HCT116 (cell line): ENCODE measurements around the gene LRP1B. TPM values are rescaled to one million over a fixed set of nuclear protein-coding genes. Genes with fewer than 3 reads are reported as not detected.

Source experiments
- ATAC-seq: fragments of 200-7000 bp; cut with Tn5 transposase; 2 replicates; pipeline ENCODE4 v1.9.1; 2020; ENCODE audit warnings: mild to moderate bottlenecking, moderate library complexity
- BruUV-seq: library from RNA; stranded (reverse); fragments of 400-500 nt; replicated peaks from 2 replicates; lab custom pipeline; 2021; lab: Mats Ljungman, UMichigan
- CTCF ChIA-PET: fragments of 300-600 bp; sonication (Branson Sonifier 250); formaldehyde crosslinking; loops from one replicate; lab custom pipeline; 2021; ENCODE audit warnings: antibody characterized with exemption; lab: Charles Lee
- POLR2A ChIA-PET: fragments of 300-600, 350-600 bp; sonication (Branson Sonifier 250); formaldehyde crosslinking; loops from one replicate; lab custom pipeline; 2021; ENCODE audit warnings: antibody characterized with exemption; lab: Charles Lee
- RAD21 ChIA-PET, 2 experiments: fragments of 300-600 bp; sonication (Branson Sonifier 250); formaldehyde crosslinking; loops; one replicate each; lab custom pipeline; 2023; ENCODE audit warnings: low total read pairs in 2 of 2; ENCODE audit not compliant: uncharacterized antibody in 2 of 2, unreplicated experiment in 2 of 2, low non-redundant PET in 1 of 2; lab: Charles Lee
- DNase-seq: peaks from one replicate; pipeline ENCODE4 v3.0.0-alpha.2; 2010; ENCODE audit warnings: low read depth, low spot score
- H2AFZ ChIP-seq: fragments of 200-600 bp; shearing (Covaris generic), sonication (generic); 2 replicates; pipeline ENCODE4 v1.6.1; 2017; ENCODE audit warnings: low read depth, mixed run types, mixed read lengths, antibody characterized with exemption, low read length; ENCODE audit not compliant: poor library complexity, severe bottlenecking
- H3K27ac ChIP-seq: 2 replicates; pipeline ENCODE4 v1.5.1; 2012; ENCODE audit warnings: low read depth, low read length
- H3K27me3 ChIP-seq: fragments of 200-600 bp; sonication (generic); 2 replicates; pipeline ENCODE4 v1.6.1; 2016; ENCODE audit warnings: mixed run types, low read length, mixed read lengths; ENCODE audit not compliant: insufficient read depth
- H3K36me3 ChIP-seq, 2 experiments: fragments of 200-500 bp in 1 of 2; fragments of 200-600 bp in 1 of 2; sonication (Bioruptor generic) in 1 of 2; sonication (generic) in 1 of 2; 2 replicates each; pipeline versions ENCODE4 v1.5.1 to v1.6.1; 2014 to 2016; ENCODE audit warnings: low read length in 2 of 2, inconsistent platforms in 1 of 2, mixed read lengths in 1 of 2, mixed run types in 1 of 2; ENCODE audit not compliant: insufficient read depth in 2 of 2, control insufficient read depth in 1 of 2
- H3K4me1 ChIP-seq, 2 experiments: fragments of 200-600 bp in 1 of 2; sonication (generic) in 1 of 2; 2 replicates each; pipeline versions ENCODE4 v1.5.1 to v1.6.1; 2012 to 2017; ENCODE audit warnings: low read length in 2 of 2, inconsistent platforms in 1 of 2, mild to moderate bottlenecking in 1 of 2, mixed read lengths in 1 of 2, mixed run types in 1 of 2, moderate library complexity in 1 of 2; ENCODE audit not compliant: insufficient read depth in 2 of 2, control insufficient read depth in 1 of 2
- H3K4me2 ChIP-seq: fragments of 200-600 bp; sonication (generic); 2 replicates; pipeline ENCODE4 v1.6.1; 2017; ENCODE audit warnings: mixed run types, low read length, mixed read lengths
- H3K4me3 ChIP-seq, 2 experiments: fragments of 200-600 bp in 1 of 2; sonication (generic) in 1 of 2; replicated peaks in 1 of 2; 2 replicates each; pipeline ENCODE4 v1.5.1; 2011 to 2016; ENCODE audit warnings: low read length in 2 of 2, control low read depth in 1 of 2, low read depth in 1 of 2, mild to moderate bottlenecking in 1 of 2, mixed read lengths in 1 of 2, mixed run types in 1 of 2
- H3K79me2 ChIP-seq: fragments of 200-600 bp; sonication (generic); 2 replicates; pipeline ENCODE4 v1.6.1; 2017; ENCODE audit warnings: mild to moderate bottlenecking, mixed run types, low read length, moderate library complexity, mixed read lengths; ENCODE audit not compliant: insufficient read depth
- H3K9ac ChIP-seq: fragments of 200-600 bp; sonication (generic); 2 replicates; pipeline ENCODE4 v1.6.1; 2016; ENCODE audit warnings: low read length, mixed read lengths
- H3K9me2 ChIP-seq: fragments of 200-600 bp; sonication (generic), shearing (Covaris generic); 2 replicates; pipeline ENCODE4 v1.6.1; 2017; ENCODE audit warnings: mixed run types, mild to moderate bottlenecking, moderate library complexity; ENCODE audit not compliant: insufficient read depth
- H3K9me3 ChIP-seq, 2 experiments: fragments of 200-500 bp in 1 of 2; fragments of 200-600 bp in 1 of 2; sonication (Bioruptor generic) in 1 of 2; sonication (generic) in 1 of 2; 2 replicates each; pipeline ENCODE4 v1.6.1; 2014 to 2017; ENCODE audit warnings: low read length in 2 of 2, mixed read lengths in 2 of 2, inconsistent platforms in 1 of 2, low read depth in 1 of 2, mild to moderate bottlenecking in 1 of 2, mixed run types in 1 of 2, moderate library complexity in 1 of 2; ENCODE audit not compliant: control insufficient read depth in 1 of 2, insufficient read depth in 1 of 2
- H4K20me1 ChIP-seq: fragments of 200-600 bp; sonication (generic), shearing (Covaris generic); 2 replicates; pipeline ENCODE4 v1.6.1; 2017; ENCODE audit warnings: mixed run types, mild to moderate bottlenecking, moderate library complexity; ENCODE audit not compliant: insufficient read depth
- CBX3 ChIP-seq: IDR thresholded peaks from 2 replicates; pipeline ENCODE4 v1.6.1; 2012; ENCODE audit warnings: low read depth
- CEBPB ChIP-seq: IDR thresholded peaks from 2 replicates; pipeline ENCODE4 v1.6.1; 2012; ENCODE audit warnings: low read depth
- ELF1 ChIP-seq: IDR thresholded peaks from 2 replicates; pipeline ENCODE4 v1.6.1; 2012; ENCODE audit warnings: low read depth, borderline replicate concordance
- EZH2 ChIP-seq: fragments of 200-600 bp; sonication (generic); IDR thresholded peaks from 2 replicates; pipeline ENCODE4 v1.6.1; 2017; ENCODE audit warnings: antibody characterized with exemption, mixed run types
- EZH2phosphoT487 ChIP-seq: fragments of 200-600 bp; IDR thresholded peaks from 2 replicates; pipeline ENCODE4 v1.6.1; 2018; ENCODE audit warnings: antibody characterized with exemption, borderline replicate concordance
- FOSL1 ChIP-seq: IDR thresholded peaks from 2 replicates; pipeline ENCODE4 v1.6.1; 2012; ENCODE audit warnings: low read depth
- POLR2A ChIP-seq: IDR thresholded peaks from 2 replicates; pipeline ENCODE4 v1.7.0; 2011; ENCODE audit warnings: borderline replicate concordance; ENCODE audit not compliant: insufficient read depth, insufficient read length; ENCODE audit errors: extremely low read depth
- POLR2AphosphoS5 ChIP-seq: IDR thresholded peaks from 2 replicates; pipeline ENCODE4 v1.6.1; 2011; ENCODE audit warnings: mild to moderate bottlenecking, low read depth, low read length, moderate library complexity
- RAD21 ChIP-seq: IDR thresholded peaks from 2 replicates; pipeline ENCODE4 v1.6.1; 2012; ENCODE audit warnings: low read depth, mild to moderate bottlenecking
- SIN3A ChIP-seq: IDR thresholded peaks from 2 replicates; pipeline ENCODE4 v1.6.1; 2012; ENCODE audit warnings: low read depth
- SRF ChIP-seq: IDR thresholded peaks from 2 replicates; pipeline ENCODE4 v1.6.1; 2012; ENCODE audit warnings: low read depth
- TCF7L2 ChIP-seq: IDR thresholded peaks from 2 replicates; pipeline ENCODE4 v1.7.0; 2011; ENCODE audit warnings: borderline replicate concordance, inconsistent platforms; ENCODE audit not compliant: insufficient read depth, insufficient read length; ENCODE audit errors: extremely low read depth
- ZFX ChIP-seq: fragments of 450-650 bp; IDR thresholded peaks from 2 replicates; pipeline ENCODE4 v1.6.1; 2017
- intact Hi-C: fragments of 100-400 bp; cut with micrococcal nuclease; formaldehyde crosslinking; loops from 2 replicates; pipeline ENCODE4 v1.10.0; 2022
- total RNA-seq: library from RNA; stranded (reverse); gene quantifications from one replicate; pipeline ENCODE4 v1.2.1, GENCODE V29; 2021; ENCODE audit not compliant: unreplicated experiment
- TF ChIP-seq, protein P1 (sequence below), 3 experiments: fragments of 200-600 bp in 1 of 3; sonication (generic) in 1 of 3; IDR thresholded peaks in 2 of 3; conservative IDR thresholded peaks in 1 of 3; 2 replicates each; pipeline ENCODE4 v1.5.1; 2012 to 2017; ENCODE audit warnings: low read depth in 2 of 3, low read length in 2 of 3, antibody characterized with exemption in 1 of 3, borderline replicate concordance in 1 of 3, control low read depth in 1 of 3, mild to moderate bottlenecking in 1 of 3, mixed read lengths in 1 of 3, mixed run types in 1 of 3, moderate library complexity in 1 of 3; ENCODE audit not compliant: insufficient read depth in 1 of 3
- TF ChIP-seq, protein P2 (sequence below): IDR thresholded peaks from 2 replicates; pipeline ENCODE4 v1.6.1; 2012

Gene LRP1B
- total RNA-seq, 1 experiment from 2014 or later = 0.34 TPM

DNA sequence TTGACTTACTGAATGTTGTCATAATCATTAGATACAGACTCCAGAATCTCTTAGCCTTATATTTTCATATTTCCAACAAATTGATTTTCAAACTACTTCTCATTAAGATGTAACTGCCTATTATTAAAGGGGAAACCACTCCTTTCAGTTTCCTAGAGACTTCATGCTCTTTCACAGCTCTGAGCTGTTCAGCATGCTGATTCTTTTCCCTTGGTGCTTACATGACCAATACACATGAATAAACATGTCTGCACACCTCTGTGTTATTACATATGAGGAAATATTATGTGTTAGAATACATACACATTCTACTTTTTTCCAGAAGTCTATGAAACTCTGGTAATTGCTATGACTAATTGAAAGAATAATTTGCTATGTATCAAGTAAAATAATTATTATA lies 200.0 kb downstream of the LRP1B start:
- Histone ChIP-seq H3K9me3 (no peaks in the 10 kb centered on the region), H3K27me3 (no peaks in the 10 kb centered on the region), H2AFZ (no peak overlapping the region), H3K4me2 (no peak overlapping the region), H3K27ac (no peak overlapping the region), H3K79me2 (no peaks in the 10 kb centered on the region), H3K9ac (no peak overlapping the region), H3K36me3 (no peaks in the 10 kb centered on the region), H3K4me3 (no peak overlapping the region), H3K9me2 (no peaks in the 10 kb centered on the region), H4K20me1 (no peaks in the 10 kb centered on the region), H3K4me1 (no peaks in the 10 kb centered on the region)
- CTCF ChIA-PET = no interaction called here
- BruUV-seq = no TSS peak
- DNase-seq = no peak
- POLR2A ChIA-PET = no interaction called here
- no peak for TF ChIP-seq CBX3
- TF ChIP-seq, protein P1, sequence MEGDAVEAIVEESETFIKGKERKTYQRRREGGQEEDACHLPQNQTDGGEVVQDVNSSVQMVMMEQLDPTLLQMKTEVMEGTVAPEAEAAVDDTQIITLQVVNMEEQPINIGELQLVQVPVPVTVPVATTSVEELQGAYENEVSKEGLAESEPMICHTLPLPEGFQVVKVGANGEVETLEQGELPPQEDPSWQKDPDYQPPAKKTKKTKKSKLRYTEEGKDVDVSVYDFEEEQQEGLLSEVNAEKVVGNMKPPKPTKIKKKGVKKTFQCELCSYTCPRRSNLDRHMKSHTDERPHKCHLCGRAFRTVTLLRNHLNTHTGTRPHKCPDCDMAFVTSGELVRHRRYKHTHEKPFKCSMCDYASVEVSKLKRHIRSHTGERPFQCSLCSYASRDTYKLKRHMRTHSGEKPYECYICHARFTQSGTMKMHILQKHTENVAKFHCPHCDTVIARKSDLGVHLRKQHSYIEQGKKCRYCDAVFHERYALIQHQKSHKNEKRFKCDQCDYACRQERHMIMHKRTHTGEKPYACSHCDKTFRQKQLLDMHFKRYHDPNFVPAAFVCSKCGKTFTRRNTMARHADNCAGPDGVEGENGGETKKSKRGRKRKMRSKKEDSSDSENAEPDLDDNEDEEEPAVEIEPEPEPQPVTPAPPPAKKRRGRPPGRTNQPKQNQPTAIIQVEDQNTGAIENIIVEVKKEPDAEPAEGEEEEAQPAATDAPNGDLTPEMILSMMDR (IDR thresholded peaks at IDR 0.05 in 2 of 3, conservative IDR thresholded peaks at IDR 0.05 in 1 of 3; ENCODE audit: borderline replicate concordance in 1 of 3, insufficient read depth in 1 of 3, low read depth in 2 of 3, low read length in 2 of 3) = no peak
- TF ChIP-seq ZFX = no peak
- no peak for TF ChIP-seq TCF7L2
- TF ChIP-seq ELF1 = no peak
- no peak for ATAC-seq
- intact Hi-C loops = loop anchor here (1.0 kb wide), 1 partner anchor 162 kb away; no protein-coding TSS in a partner anchor
- RAD21 ChIA-PET = no interaction called here

DNA sequence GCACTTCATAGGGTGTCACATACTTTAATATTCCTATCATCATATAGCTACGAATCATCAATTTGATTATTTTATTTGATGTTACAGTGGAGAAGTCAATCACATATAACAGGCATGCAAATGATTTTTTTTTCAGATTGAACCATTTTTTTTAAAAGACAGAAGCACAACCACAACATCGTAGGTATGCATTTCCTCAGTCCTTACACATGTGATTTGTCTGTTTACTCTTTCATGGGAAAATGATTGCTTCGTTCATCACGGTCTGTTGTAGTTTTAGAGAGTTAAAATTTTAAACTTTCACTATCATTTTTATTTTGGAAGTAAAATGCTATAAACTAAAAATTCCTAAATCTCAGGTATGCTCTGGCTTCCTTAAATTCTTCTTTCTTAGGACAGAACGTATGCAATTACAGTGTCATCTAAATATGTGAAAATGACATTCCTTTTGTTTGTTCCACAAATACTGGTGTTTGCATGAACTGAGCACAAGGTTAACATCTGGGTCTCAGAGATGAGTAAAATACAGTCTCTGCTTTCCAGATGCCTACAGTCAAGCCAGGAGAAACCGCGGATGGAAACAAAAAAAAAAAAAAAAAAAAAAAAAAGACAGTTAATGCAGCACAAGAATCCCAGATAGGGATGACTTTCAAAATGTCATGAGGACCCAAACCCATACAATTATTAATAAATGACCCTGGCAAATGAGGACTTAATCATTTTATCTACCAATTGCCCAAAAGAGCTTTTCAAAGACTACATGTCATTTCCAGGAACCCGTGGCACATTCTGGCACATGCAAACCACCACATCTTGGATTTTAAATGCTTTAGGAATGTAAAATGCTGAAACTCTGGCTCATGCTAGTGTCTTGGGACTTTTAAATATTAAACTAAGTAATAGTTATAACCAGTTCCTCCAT lies 201.2 kb downstream of the LRP1B start:
- H3K27me3 ChIP-seq = no peaks in the 10 kb centered on the region
- no TSS peak for BruUV-seq
- H3K9me3 ChIP-seq = no peaks in the 10 kb centered on the region
- no peak for DNase-seq
- H3K36me3 ChIP-seq = no peaks in the 10 kb centered on the region
- ChIA-PET POLR2A (no interaction called here), CTCF (no interaction called here), RAD21 (no interaction called here)
- H3K27ac ChIP-seq = no peak overlapping the region
- no peak overlapping the region for H3K4me2 ChIP-seq
- no peak overlapping the region for H2AFZ ChIP-seq
- H3K79me2 ChIP-seq = no peaks in the 10 kb centered on the region
- intact Hi-C loops = loop anchor here (1.0 kb wide), 1 partner anchor 164 kb away; no protein-coding TSS in a partner anchor
- H3K9me2 ChIP-seq = no peaks in the 10 kb centered on the region
- ATAC-seq = no peak
- no peaks in the 10 kb centered on the region for H4K20me1 ChIP-seq
- H3K4me3 ChIP-seq = no peak overlapping the region
- H3K4me1 ChIP-seq = no peaks in the 10 kb centered on the region
- no peak overlapping the region for H3K9ac ChIP-seq
- no peak for TF ChIP-seq POLR2A
- TF ChIP-seq EZH2phosphoT487 = no peak
- TF ChIP-seq CEBPB = no peak
- TF ChIP-seq, protein P2, sequence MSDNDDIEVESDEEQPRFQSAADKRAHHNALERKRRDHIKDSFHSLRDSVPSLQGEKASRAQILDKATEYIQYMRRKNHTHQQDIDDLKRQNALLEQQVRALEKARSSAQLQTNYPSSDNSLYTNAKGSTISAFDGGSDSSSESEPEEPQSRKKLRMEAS = no peak
- no peak for TF ChIP-seq FOSL1
- no peak for TF ChIP-seq SRF
- TF ChIP-seq, protein P1 (IDR thresholded peaks at IDR 0.05 in 2 of 3, conservative IDR thresholded peaks at IDR 0.05 in 1 of 3; ENCODE audit: borderline replicate concordance in 1 of 3, insufficient read depth in 1 of 3, low read depth in 2 of 3, low read length in 2 of 3) = no peak
- TF ChIP-seq POLR2AphosphoS5 = no peak
- no peak for TF ChIP-seq RAD21
- no peak for TF ChIP-seq EZH2
- TF ChIP-seq TCF7L2 = no peak
- TF ChIP-seq SIN3A = no peak
